ENCODE results near the gene CREBBP. TPM values are rescaled to one million over a fixed set of nuclear protein-coding genes. Genes with fewer than 3 reads are reported as not detected.
"Not testable (repeated sequence)": the region's sequence is repeated elsewhere in the genome, so short reads cannot be mapped to it uniquely, and the experiment has no call there.

The CREBBP gene
- total RNA-seq, 1 donor = 26.6 TPM

DNA sequence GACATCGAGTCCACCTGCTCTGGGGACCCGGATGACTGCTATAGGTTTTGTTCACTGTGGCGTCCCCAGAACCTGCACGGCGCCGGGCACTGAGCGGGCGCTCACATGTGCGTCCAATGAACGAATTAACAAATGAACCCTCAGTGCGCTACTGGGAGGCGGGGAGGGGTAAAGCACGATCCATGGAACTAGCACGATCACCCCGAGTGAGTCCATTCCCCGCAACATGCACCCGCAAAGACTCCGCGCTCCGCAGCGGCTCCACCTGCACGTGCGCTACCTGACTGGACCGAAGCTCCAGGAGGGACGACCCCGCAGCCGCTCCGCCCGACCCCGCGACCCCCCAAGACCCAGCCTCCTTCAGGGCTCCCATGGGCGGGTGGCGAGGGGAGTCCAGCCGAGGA is 163.7 kb downstream of the CREBBP start:
- TF ChIP-seq, protein P1, sequence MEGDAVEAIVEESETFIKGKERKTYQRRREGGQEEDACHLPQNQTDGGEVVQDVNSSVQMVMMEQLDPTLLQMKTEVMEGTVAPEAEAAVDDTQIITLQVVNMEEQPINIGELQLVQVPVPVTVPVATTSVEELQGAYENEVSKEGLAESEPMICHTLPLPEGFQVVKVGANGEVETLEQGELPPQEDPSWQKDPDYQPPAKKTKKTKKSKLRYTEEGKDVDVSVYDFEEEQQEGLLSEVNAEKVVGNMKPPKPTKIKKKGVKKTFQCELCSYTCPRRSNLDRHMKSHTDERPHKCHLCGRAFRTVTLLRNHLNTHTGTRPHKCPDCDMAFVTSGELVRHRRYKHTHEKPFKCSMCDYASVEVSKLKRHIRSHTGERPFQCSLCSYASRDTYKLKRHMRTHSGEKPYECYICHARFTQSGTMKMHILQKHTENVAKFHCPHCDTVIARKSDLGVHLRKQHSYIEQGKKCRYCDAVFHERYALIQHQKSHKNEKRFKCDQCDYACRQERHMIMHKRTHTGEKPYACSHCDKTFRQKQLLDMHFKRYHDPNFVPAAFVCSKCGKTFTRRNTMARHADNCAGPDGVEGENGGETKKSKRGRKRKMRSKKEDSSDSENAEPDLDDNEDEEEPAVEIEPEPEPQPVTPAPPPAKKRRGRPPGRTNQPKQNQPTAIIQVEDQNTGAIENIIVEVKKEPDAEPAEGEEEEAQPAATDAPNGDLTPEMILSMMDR (IDR thresholded peaks at IDR 0.05; ENCODE audit: insufficient read depth, low read length) = no peak
- DNase-seq (ENCODE audit: low read depth) = no peak
- H3K4me3 ChIP-seq (ENCODE audit: low read depth, low read length) = peak overlapping the region; percentile 91

DNA sequence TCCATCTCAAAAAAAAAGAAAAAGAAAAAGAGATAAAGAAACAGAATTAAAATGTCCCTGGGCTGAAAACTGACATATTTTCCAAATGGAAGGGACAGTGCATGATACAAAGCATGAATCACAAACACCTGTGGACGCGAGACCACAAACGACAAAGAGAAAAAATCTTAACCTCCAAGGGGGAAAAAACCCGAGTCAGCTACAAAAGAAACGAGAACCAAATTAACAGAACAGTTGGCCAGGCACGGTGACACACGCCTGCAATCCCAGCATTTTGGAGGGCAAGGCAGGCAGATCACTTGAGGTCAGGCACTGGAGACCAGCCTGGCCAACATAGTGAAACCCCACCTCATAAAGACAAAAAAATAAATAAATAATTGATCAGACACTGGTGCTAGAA is 165.1 kb downstream of the CREBBP start:
- H3K4me3 ChIP-seq (ENCODE audit: low read depth, low read length) = no peak overlapping the region
- DNase-seq (ENCODE audit: low read depth) = no peak
- TF ChIP-seq, protein P1 (IDR thresholded peaks at IDR 0.05; ENCODE audit: insufficient read depth, low read length) = no peak

DNA sequence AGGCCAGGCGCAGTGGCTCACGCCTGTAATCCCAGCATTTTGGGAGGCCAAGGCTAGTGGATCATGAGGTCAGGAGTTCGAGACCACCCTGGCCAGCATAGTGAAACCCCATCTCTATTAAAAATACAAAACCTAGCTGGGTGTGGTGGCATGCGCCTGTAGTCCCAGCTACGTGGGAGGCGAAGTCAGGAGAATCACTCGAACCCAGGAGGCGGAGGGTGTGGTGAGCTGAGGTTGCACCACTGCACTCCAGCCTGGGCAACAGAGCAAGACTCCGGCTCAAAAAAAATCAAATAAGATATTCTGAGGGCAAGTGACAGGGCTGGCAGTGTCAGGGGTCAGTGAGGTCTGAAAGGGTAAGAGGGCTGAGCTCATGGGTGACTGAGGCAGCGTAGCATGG is 166.1 kb downstream of the CREBBP start:
- H3K4me3 ChIP-seq (ENCODE audit: low read depth, low read length); DNase-seq (ENCODE audit: low read depth): not testable (repeated sequence)

DNA sequence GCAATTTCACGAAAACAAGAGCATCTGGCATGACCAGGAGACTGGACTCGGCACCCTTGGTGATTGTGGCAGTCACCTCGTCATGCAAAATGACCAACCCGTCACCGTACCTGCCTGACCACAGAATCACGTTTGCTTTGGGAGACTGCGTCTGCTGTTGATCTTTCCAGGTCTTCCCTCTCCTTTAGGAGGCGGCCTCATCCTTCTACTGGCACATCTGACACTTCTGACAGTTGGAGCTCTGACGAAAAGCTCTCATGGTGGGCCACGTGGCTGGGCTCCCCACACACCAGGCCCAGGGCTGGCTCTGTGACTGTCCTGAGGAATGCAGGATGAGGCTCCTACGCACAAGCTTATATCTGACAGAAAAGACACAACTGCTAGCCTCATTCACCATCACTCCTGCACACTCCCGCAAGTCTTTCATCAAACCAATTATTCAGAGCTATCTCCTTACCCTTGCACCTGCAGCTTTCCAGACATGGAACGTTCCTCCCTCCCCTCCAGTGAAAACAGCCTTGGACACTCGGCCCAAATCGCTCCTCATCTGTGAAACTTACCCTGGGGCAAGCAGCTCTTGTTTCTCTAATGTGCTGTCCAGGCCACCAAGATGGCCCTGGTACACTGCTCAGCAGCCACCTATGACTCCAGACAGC is 166.8 kb downstream of the CREBBP start:
- TF ChIP-seq, protein P1 (IDR thresholded peaks at IDR 0.05; ENCODE audit: insufficient read depth, low read length) = no peak
- no peak overlapping the region for H3K4me3 ChIP-seq (ENCODE audit: low read depth, low read length)
- DNase-seq (ENCODE audit: low read depth) = no peak

DNA sequence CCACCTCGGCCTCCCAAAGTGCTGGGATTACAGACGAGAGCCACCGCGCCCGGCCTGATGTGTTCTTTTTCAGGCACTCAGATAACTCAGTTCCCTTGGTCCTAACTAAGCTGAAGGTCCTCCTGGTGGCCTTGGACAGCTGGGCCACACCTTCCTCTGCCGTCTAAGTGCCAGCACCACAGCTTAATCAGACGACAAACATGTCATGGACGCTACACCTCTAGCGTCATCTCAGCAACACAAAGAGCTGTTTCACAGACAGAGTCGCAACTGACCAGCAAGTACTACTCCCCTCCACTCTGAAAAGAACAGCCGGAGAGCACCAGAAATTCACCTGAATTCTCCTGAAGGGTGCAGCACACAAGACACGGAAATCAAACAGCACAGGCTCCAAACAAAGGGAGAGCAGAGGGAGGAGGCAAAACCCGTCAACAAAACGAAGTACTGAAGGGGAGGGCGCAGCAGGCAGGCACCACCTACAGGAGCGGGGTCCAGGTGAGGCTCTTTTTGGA is 167.6 kb downstream of the CREBBP start:
- H3K4me3 ChIP-seq (ENCODE audit: low read depth, low read length) = no peak overlapping the region
- TF ChIP-seq, protein P1 (IDR thresholded peaks at IDR 0.05; ENCODE audit: insufficient read depth, low read length) = no peak
- DNase-seq (ENCODE audit: low read depth) = no peak

DNA sequence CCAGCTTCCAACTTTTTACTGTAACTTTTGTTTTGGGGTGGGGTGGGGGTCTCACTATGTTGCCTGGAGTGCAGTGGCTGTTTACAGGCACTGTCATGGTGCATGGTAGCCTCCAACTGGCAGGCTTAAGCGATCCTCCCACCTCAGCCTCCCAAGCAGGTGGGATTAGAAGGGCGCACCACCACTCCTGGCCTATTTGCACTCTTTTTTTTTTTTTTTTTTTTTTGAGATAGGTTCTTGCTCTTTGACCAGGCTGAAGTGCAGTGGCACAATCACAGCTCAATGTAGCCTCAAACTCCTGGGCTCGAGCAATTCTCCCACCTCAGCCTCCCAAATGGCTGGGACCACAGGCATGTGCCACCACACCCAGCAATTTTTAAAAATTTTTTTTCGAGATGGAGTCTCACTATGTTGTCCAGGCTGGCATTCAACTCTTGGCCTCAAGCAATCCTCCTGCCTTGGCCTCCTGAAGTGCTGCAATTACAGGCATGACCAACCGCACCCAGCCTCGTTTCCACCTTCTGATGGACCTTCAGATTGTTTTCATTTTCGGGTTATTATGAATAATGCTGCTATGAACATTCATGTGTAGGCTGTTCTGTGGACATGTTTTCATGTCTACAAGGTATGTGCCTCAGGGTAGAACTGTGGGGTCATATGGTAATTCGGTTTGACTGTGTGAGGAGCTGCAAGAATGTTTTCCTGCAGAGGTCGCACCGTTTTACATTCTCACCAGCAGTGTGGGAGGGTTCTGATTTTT is 174.1 kb downstream of the CREBBP start:
- TF ChIP-seq, protein P1 (IDR thresholded peaks at IDR 0.05; ENCODE audit: insufficient read depth, low read length) = no peak
- no peak overlapping the region for H3K4me3 ChIP-seq (ENCODE audit: low read depth, low read length)
- no peak for DNase-seq (ENCODE audit: low read depth)

DNA sequence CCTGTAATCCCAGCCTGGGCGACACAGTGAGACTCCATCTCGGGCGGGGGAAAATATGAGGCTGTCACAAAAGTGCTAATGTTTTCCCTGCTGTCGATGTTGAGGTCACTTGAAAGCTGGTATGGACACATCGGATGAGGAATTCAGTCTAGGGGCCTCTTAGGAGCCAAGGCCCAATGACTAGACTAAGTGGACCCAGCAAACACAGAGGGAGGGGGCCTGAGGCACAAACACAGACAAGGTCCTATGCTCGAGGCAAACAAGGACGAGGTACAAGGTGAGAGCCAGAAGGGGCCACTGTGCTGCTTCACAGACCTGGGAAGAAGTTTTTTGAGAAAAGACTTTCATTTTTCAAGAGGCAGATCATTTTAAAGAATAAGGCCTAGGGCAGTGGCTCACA is 178.4 kb downstream of the CREBBP start:
- TF ChIP-seq, protein P1 (IDR thresholded peaks at IDR 0.05; ENCODE audit: insufficient read depth, low read length) = no peak
- no peak for DNase-seq (ENCODE audit: low read depth)
- no peak overlapping the region for H3K4me3 ChIP-seq (ENCODE audit: low read depth, low read length)
